ENCODE measurements around the gene TARDBP.

GRCh38 chr1:10968411-10968826 lies 44.0 kb upstream of the TARDBP start:
- TF ChIP-seq CTCF (IDR thresholded peaks at IDR 0.05) (no peak), POLR2A (IDR thresholded peaks at IDR 0.05) (no peak)

Data from esophagus squamous epithelium (tissue), 4 donors.